ENCODE results near the gene OMA1.

The OMA1 gene

GRCh38 chr1:58432851-58433668 is 113.5 kb downstream of the OMA1 start:
- TF ChIP-seq EZH2phosphoT487 (IDR thresholded peaks at IDR 0.05; ENCODE audit: borderline replicate concordance) (no peak), CTCF (conservative IDR thresholded peaks at IDR 0.05; ENCODE audit: low read length) (no peak)
- H3F3A ChIP-seq (ENCODE audit: low read depth): no peaks in the 10 kb centered on the region
- H3K4me2 ChIP-seq (ENCODE audit: low read depth, low read length, poor library complexity, severe bottlenecking): no peak overlapping the region
- H4K20me1 ChIP-seq (ENCODE audit: insufficient read depth, low read length, poor library complexity, severe bottlenecking): no peaks in the 10 kb centered on the region
- no peaks in the 10 kb centered on the region for H3K9me2 ChIP-seq (replicated peaks; ENCODE audit: low read depth, low read length)
- H3K4me3 ChIP-seq (ENCODE audit: low read length, poor library complexity, severe bottlenecking): no peak overlapping the region
- no peak overlapping the region for H3K9ac ChIP-seq (ENCODE audit: low read depth, low read length, poor library complexity, severe bottlenecking)
- H3K9me3 ChIP-seq (ENCODE audit: insufficient read depth, low read depth, low read length): 0 out of 2 replicates have a peak, but pooled peaks cover 2% of the 10 kb centered on the region
- no peak overlapping the region for H2AFZ ChIP-seq (ENCODE audit: low read length)
- no peaks in the 10 kb centered on the region for H3K4me1 ChIP-seq (ENCODE audit: insufficient read depth, low read length, poor library complexity, severe bottlenecking)
- no peaks in the 10 kb centered on the region for H3K27me3 ChIP-seq (ENCODE audit: insufficient read depth, low read length, poor library complexity, severe bottlenecking)
- no peaks in the 10 kb centered on the region for H3K36me3 ChIP-seq (ENCODE audit: insufficient read depth, low read length)
- no peaks in the 10 kb centered on the region for H3K79me2 ChIP-seq (ENCODE audit: insufficient read depth, low read length)

GRCh38 chr1:58431901-58432620 is 114.5 kb downstream of the OMA1 start:
- 0 out of 2 replicates have a peak, but pooled peaks cover 6% of the 10 kb centered on the region for H3K9me3 ChIP-seq (ENCODE audit: insufficient read depth, low read depth, low read length)
- H3K4me1 ChIP-seq (ENCODE audit: insufficient read depth, low read length, poor library complexity, severe bottlenecking): no peaks in the 10 kb centered on the region
- no peaks in the 10 kb centered on the region for H3K9me2 ChIP-seq (replicated peaks; ENCODE audit: low read depth, low read length)
- no peaks in the 10 kb centered on the region for H3K27me3 ChIP-seq (ENCODE audit: insufficient read depth, low read length, poor library complexity, severe bottlenecking)
- H4K20me1 ChIP-seq (ENCODE audit: insufficient read depth, low read length, poor library complexity, severe bottlenecking): no peaks in the 10 kb centered on the region
- no peaks in the 10 kb centered on the region for H3F3A ChIP-seq (ENCODE audit: low read depth)
- H3K36me3 ChIP-seq (ENCODE audit: insufficient read depth, low read length): no peaks in the 10 kb centered on the region
- no peak overlapping the region for H2AFZ ChIP-seq (ENCODE audit: low read length)
- TF ChIP-seq EZH2phosphoT487 (IDR thresholded peaks at IDR 0.05; ENCODE audit: borderline replicate concordance) (no peak), CTCF (conservative IDR thresholded peaks at IDR 0.05; ENCODE audit: low read length) (no peak)
- no peak overlapping the region for H3K4me2 ChIP-seq (ENCODE audit: low read depth, low read length, poor library complexity, severe bottlenecking)
- H3K9ac ChIP-seq (ENCODE audit: low read depth, low read length, poor library complexity, severe bottlenecking): no peak overlapping the region
- H3K79me2 ChIP-seq (ENCODE audit: insufficient read depth, low read length): no peaks in the 10 kb centered on the region
- no peak overlapping the region for H3K4me3 ChIP-seq (ENCODE audit: low read length, poor library complexity, severe bottlenecking)
